MCF 10A (cell line): ENCODE measurements around the gene ALMS1. TPM values are rescaled to one million over a fixed set of nuclear protein-coding genes. Genes with fewer than 3 reads are reported as not detected.
"Not testable (repeated sequence)": the region's sequence is repeated elsewhere in the genome, so short reads cannot be mapped to it uniquely, and the experiment has no call there.

ENCODE experiments used
- BruUV-seq: library from RNA; stranded (reverse); fragments of 400-500 nt; replicated peaks from 2 replicates; lab custom pipeline; 2021; lab: Mats Ljungman, UMichigan
- CTCF ChIA-PET: fragments of 300-600 bp; sonication (Branson Sonifier 250); formaldehyde crosslinking; extraction: SDS; loops from one replicate; lab custom pipeline; 2021; ENCODE audit warnings: antibody characterized with exemption, inconsistent platforms; lab: Yijun Ruan, JAX
- POLR2A ChIA-PET: fragments of 300-600, 350-650 bp; sonication (Branson Sonifier 250); formaldehyde crosslinking; extraction: SDS; loops from one replicate; lab custom pipeline; 2020; ENCODE audit warnings: antibody characterized with exemption, inconsistent platforms; lab: Yijun Ruan, JAX
- DNase-seq: peaks from one replicate; pipeline ENCODE4 v3.0.0-alpha.2; 2018; ENCODE audit not compliant: unreplicated experiment
- H3K27ac Mint-ChIP-seq: one replicate; pipeline ENCODE4 v1.8.0; 2022; ENCODE audit warnings: mild to moderate bottlenecking, low read depth, mixed read lengths; ENCODE audit not compliant: unreplicated experiment
- H3K27me3 Mint-ChIP-seq: one replicate; pipeline ENCODE4 v1.8.0; 2022; ENCODE audit warnings: mixed read lengths; ENCODE audit not compliant: insufficient read depth, unreplicated experiment
- H3K36me3 Mint-ChIP-seq: one replicate; pipeline ENCODE4 v1.8.0; 2022; ENCODE audit warnings: mild to moderate bottlenecking, moderate library complexity, mixed read lengths; ENCODE audit not compliant: insufficient read depth, unreplicated experiment
- H3K4me1 Mint-ChIP-seq: one replicate; pipeline ENCODE4 v1.8.0; 2022; ENCODE audit warnings: mixed read lengths; ENCODE audit not compliant: insufficient read depth, unreplicated experiment
- H3K4me3 Mint-ChIP-seq: one replicate; pipeline ENCODE4 v1.8.0; 2022; ENCODE audit warnings: mild to moderate bottlenecking, moderate library complexity, mixed read lengths; ENCODE audit not compliant: unreplicated experiment
- H3K9me3 Mint-ChIP-seq: one replicate; pipeline ENCODE4 v1.8.0; 2022; ENCODE audit warnings: mixed read lengths; ENCODE audit not compliant: unreplicated experiment
- CTCF ChIP-seq: fragments of 200-600 bp; IDR thresholded peaks from one replicate; pipeline ENCODE4 v1.8.0; 2022; ENCODE audit warnings: antibody characterized with exemption, mild to moderate bottlenecking; ENCODE audit not compliant: unreplicated experiment
- intact Hi-C: fragments of 100-400 bp; cut with micrococcal nuclease; formaldehyde crosslinking; loops from 2 replicates; pipeline ENCODE4 v1.14.1; 2022
- total RNA-seq: library from RNA; stranded (reverse); gene quantifications from 2 replicates; pipeline ENCODE4 v1.2.3, GENCODE V29; 2022

Gene ALMS1
- total RNA-seq, 1 experiment from 2014 or later, result 8.3 TPM

- Mint-ChIP-seq H3K9me3 (peaks cover 14% of the 10 kb centered on the region), H3K4me3 (no peak overlapping the region), H3K36me3 (peaks cover 16% of the 10 kb centered on the region), H3K4me1 (no peaks in the 10 kb centered on the region), H3K27ac (no peak overlapping the region), H3K27me3 (no peaks in the 10 kb centered on the region)
- DNase-seq, result no peak
- intact Hi-C loops, result no loop called here
- CTCF ChIA-PET, result interaction anchor here (0.7 kb wide), 2 partner anchors 15 to 17 kb away, joined by 3 read pairs; no protein-coding TSS in a partner anchor
- POLR2A ChIA-PET, result no interaction called here
- no peak for TF ChIP-seq CTCF
- BruUV-seq, result no TSS peak
These were observed 103.4 kb downstream of the ALMS1 start for GRCh38 chr2:73489053-73489452.

GRCh38 chr2:73494031-73494430, 108.4 kb downstream of the ALMS1 start:
- Mint-ChIP-seq H3K36me3 (peaks cover 16% of the 10 kb centered on the region), H3K27ac (no peak overlapping the region), H3K9me3 (peaks cover 7% of the 10 kb centered on the region), H3K4me3 (no peak overlapping the region), H3K27me3 (no peaks in the 10 kb centered on the region), H3K4me1 (no peaks in the 10 kb centered on the region)
- intact Hi-C loops, result no loop called here
- TF ChIP-seq CTCF, result no peak
- DNase-seq, result peak; percentile 10
- BruUV-seq, result no TSS peak
- CTCF ChIA-PET, result interaction anchor here (0.6 kb wide), 1 partner anchor 203 kb away, joined by 3 read pairs; no protein-coding TSS in a partner anchor
- POLR2A ChIA-PET, result interaction anchor here (0.6 kb wide), 1 partner anchor 86 kb away, joined by 3 read pairs; no protein-coding TSS in a partner anchor

GRCh38 chr2:73503992-73504570, 118.4 kb downstream of the ALMS1 start:
- Mint-ChIP-seq H3K36me3 (peaks cover 5% of the 10 kb centered on the region), H3K4me3 (no peak overlapping the region), H3K4me1 (no peaks in the 10 kb centered on the region), H3K27ac (no peak overlapping the region), H3K27me3 (no peaks in the 10 kb centered on the region), H3K9me3 (peaks cover 15% of the 10 kb centered on the region)
- CTCF ChIA-PET, result no interaction called here
- no TSS peak for BruUV-seq
- no peak for DNase-seq
- no peak for TF ChIP-seq CTCF
- intact Hi-C loops, result no loop called here
- POLR2A ChIA-PET, result no interaction called here

- H3K27ac Mint-ChIP-seq, H3K4me1 Mint-ChIP-seq, BruUV-seq, intact Hi-C loops, POLR2A ChIA-PET, H3K4me3 Mint-ChIP-seq, DNase-seq, CTCF ChIA-PET, H3K36me3 Mint-ChIP-seq, H3K27me3 Mint-ChIP-seq: not testable (repeated sequence)
- H3K9me3 Mint-ChIP-seq, result peaks cover 20% of the 10 kb centered on the region
These were observed 119.2 kb downstream of the ALMS1 start for GRCh38 chr2:73504850-73505249.

- CTCF ChIA-PET, DNase-seq, POLR2A ChIA-PET, intact Hi-C loops, H3K27ac Mint-ChIP-seq, H3K27me3 Mint-ChIP-seq, H3K36me3 Mint-ChIP-seq, BruUV-seq, H3K4me1 Mint-ChIP-seq, H3K4me3 Mint-ChIP-seq: not testable (repeated sequence)
- H3K9me3 Mint-ChIP-seq, result peaks cover 47% of the 10 kb centered on the region
These were observed 124.8 kb downstream of the ALMS1 start for GRCh38 chr2:73510470-73510869.
